A673 (cell line): ENCODE measurements around the gene CAPN10.

Experiments used
- CTCF ChIP-seq: fragments of 300-800, 200-600 bp; sonication (generic); conservative IDR thresholded peaks from 2 replicates; pipeline ENCODE4 v1.5.1; 2017; ENCODE audit warnings: low read depth, mild to moderate bottlenecking, antibody characterized with exemption, low read length, moderate library complexity, mixed read lengths
- EZH2 ChIP-seq: fragments of 200-600 bp; sonication (generic); IDR thresholded peaks from 2 replicates; pipeline ENCODE4 v1.6.1; 2017; ENCODE audit warnings: borderline replicate concordance, low read depth, mild to moderate bottlenecking, mixed read lengths, antibody characterized with exemption, low read length; ENCODE audit not compliant: poor library complexity, severe bottlenecking

- TF ChIP-seq CTCF (no peak), EZH2 (no peak)
These were observed 9.9 kb upstream of the CAPN10 start for GRCh38 chr2:240576436-240577205.
